Body of pancreas (tissue), 4 donors: Measurements from ENCODE around the gene DEFB124.
"Not testable (repeated sequence)": the region's sequence is repeated elsewhere in the genome, so short reads cannot be mapped to it uniquely, and the experiment has no call there.

ENCODE experiments used
- CTCF ChIP-seq, 7 experiments: fragments of 450-650 bp in 4 of 7; fragments of 200-600 bp in 3 of 7; sonication (generic) in 3 of 7; IDR thresholded peaks; one replicate each; pipeline ENCODE4 v1.5.1; 2016 to 2019; ENCODE audit warnings: antibody characterized with exemption in 7 of 7
- POLR2A ChIP-seq, 3 donors: fragments of 450-650 bp; IDR thresholded peaks; one replicate each; pipeline ENCODE4 v1.6.1; 2016; ENCODE audit warnings: antibody characterized with exemption in 3 of 3, mild to moderate bottlenecking in 2 of 3

- not testable (repeated sequence) for TF ChIP-seq CTCF, POLR2A (IDR thresholded peaks at IDR 0.05)
Measured at GRCh38 chr20:31426891-31427551, 47.9 kb downstream of the DEFB124 start.
